Esophagus muscularis mucosa (tissue), 4 donors: ENCODE results near the gene PSEN1.

Source experiments
- CTCF ChIP-seq, 3 experiments: fragments of 200-600 bp in 2 of 3; fragments of 450-650 bp in 1 of 3; sonication (generic) in 2 of 3; IDR thresholded peaks; one replicate each; pipeline ENCODE4 v1.5.1; 2017 to 2019; ENCODE audit warnings: antibody characterized with exemption in 3 of 3, mild to moderate bottlenecking in 2 of 3, moderate library complexity in 1 of 3
- EP300 ChIP-seq: sonication (generic); formaldehyde crosslinking; IDR thresholded peaks from one replicate; pipeline ENCODE4 v1.6.1; 2017; ENCODE audit warnings: antibody characterized with exemption
- POLR2A ChIP-seq: fragments of 450-650 bp; IDR thresholded peaks from one replicate; pipeline ENCODE4 v1.6.1; 2017; ENCODE audit warnings: antibody characterized with exemption, moderate library complexity, mild to moderate bottlenecking, low read depth
- POLR2AphosphoS5 ChIP-seq, 2 donors: sonication (generic); formaldehyde crosslinking; IDR thresholded peaks; one replicate each; pipeline ENCODE4 v1.6.1; 2017; ENCODE audit warnings: antibody characterized with exemption in 2 of 2

GRCh38 chr14:73234029-73234428, 97.7 kb downstream of the PSEN1 start:
- TF ChIP-seq POLR2A (no peak), EP300 (no peak), CTCF (IDR thresholded peaks at IDR 0.05) (no peak), POLR2AphosphoS5 (IDR thresholded peaks at IDR 0.05) (no peak)
